GM12865 (cell line): Measurements from ENCODE around the gene FABP1.

Experiments
- DNase-seq: peaks from one replicate; pipeline ENCODE4 v3.0.0; 2010; ENCODE audit warnings: low read depth
- H3K4me3 ChIP-seq: 2 replicates; pipeline ENCODE4 v1.5.1; 2011; ENCODE audit warnings: mild to moderate bottlenecking, low read depth, low read length, control low read depth
- CTCF ChIP-seq: IDR thresholded peaks from 2 replicates; pipeline ENCODE4 v1.5.1; 2011; ENCODE audit warnings: low read length, control low read depth, low read depth, inconsistent platforms; ENCODE audit not compliant: insufficient read depth; ENCODE audit errors: missing control alignments

FABP1 gene

GRCh38 chr2:88139804-88140203 lies 11.9 kb upstream of the FABP1 start:
- H3K4me3 ChIP-seq, result no peak overlapping the region
- DNase-seq, result no peak
- no peak for TF ChIP-seq CTCF

- H3K4me3 ChIP-seq, result no peak overlapping the region
- TF ChIP-seq CTCF, result no peak
- no peak for DNase-seq
These were observed 11.4 kb upstream of the FABP1 start for GRCh38 chr2:88139203-88139702.

GRCh38 chr2:88137833-88138232 lies 10.0 kb upstream of the FABP1 start:
- DNase-seq, result no peak
- TF ChIP-seq CTCF, result no peak
- no peak overlapping the region for H3K4me3 ChIP-seq

GRCh38 chr2:88136817-88137216 lies 9.0 kb upstream of the FABP1 start:
- DNase-seq, result no peak
- no peak overlapping the region for H3K4me3 ChIP-seq
- no peak for TF ChIP-seq CTCF

DNA sequence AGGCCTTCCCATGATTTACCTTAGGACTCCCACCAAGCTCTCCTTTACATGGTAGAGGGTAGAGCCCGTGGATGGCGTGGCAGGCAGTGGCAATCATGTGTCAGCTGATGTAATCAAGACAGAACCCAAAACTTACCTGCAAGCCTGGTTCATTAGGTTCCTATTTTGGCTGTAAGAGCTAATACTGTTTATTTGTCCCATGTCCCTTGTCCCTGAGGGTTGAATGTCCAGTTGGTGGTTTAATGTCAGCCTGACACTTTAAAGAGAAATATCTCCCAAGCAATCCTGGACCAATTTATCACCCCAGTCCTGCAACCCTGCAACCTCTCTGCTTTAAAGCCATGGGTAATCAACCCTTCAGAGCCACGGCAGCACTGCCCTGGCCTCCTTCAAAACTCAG lies 6.0 kb upstream of the FABP1 start:
- no peak for TF ChIP-seq CTCF

GRCh38 chr2:88131999-88132368 lies 4.1 kb upstream of the FABP1 start:
- no peak for DNase-seq
- no peak overlapping the region for H3K4me3 ChIP-seq
- TF ChIP-seq CTCF, result no peak

More for the DNA sequence above, 6.0 kb upstream of the FABP1 start:
- DNase-seq, result no peak
- no peak overlapping the region for H3K4me3 ChIP-seq

GRCh38 chr2:88131201-88131998 lies 3.5 kb upstream of the FABP1 start:
- TF ChIP-seq CTCF, result no peak
- H3K4me3 ChIP-seq, result no peak overlapping the region
- DNase-seq, result no peak
